ENCODE results near the gene OSBPL9.

Gene OSBPL9

DNA sequence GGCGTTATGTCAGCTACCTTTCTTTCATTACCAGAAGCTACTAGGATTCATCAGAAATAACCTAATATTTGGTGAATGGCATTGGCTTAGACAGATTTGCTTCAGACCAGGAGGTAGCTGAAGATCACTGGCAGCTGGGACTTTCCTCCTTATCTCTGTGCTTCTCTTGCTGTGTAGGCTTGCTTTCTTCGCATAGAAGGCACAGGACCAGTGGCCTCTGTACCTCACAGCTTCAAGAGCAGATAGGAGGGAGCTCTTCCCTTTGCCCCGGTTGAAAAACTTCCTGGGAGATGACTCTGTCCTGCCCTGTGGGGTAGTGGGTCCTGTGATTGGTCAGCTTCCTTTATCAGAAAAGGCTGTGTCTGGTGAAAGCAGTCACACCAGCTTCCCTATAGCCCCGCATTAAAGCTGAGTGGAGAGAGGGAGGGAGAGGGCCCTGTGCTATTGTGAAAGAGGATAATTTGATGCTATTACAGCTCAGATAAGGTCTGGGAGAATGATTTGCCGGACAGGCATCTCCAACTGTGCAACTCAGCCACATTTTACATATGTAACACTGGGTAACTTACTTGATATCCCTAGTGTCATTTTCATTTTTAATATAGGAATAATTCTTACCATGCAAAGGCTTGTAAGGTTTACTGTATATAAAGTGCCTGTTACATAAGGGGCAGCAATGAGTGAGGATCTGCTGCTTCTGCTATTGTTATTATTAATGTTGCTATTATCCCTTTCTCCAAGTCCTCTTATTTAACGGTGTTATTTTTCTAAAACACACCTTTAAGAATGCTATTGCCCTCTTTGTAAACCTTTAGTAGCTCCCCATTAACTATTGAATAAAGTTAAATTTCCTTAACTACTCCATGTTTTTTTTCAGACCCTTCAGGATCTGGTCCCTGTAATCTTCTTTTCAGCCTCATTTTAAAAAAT is 31.6 kb downstream of the OSBPL9 start:
- TF ChIP-seq CTCF (IDR thresholded peaks at IDR 0.05; ENCODE audit: low read depth, low read length), result no peak
- H3K27ac ChIP-seq, result no peak overlapping the region
- H3K36me3 ChIP-seq, result no peaks in the 10 kb centered on the region
- H3K9me3 ChIP-seq (ENCODE audit: severe bottlenecking), result no peaks in the 10 kb centered on the region
- DNase-seq, result no peak
- no peak overlapping the region for H3K4me3 ChIP-seq (ENCODE audit: low read depth, low read length)
- no peaks in the 10 kb centered on the region for H3K27me3 ChIP-seq (ENCODE audit: insufficient read depth, low read depth, severe bottlenecking)

GRCh38 chr1:51649593-51650091 is 32.8 kb downstream of the OSBPL9 start:
- Histone ChIP-seq H3K36me3 (peaks cover 2% of the 10 kb centered on the region; the same call in 1 of the 2 replicates), H3K4me3 (ENCODE audit: low read depth, low read length) (no peak overlapping the region), H3K27ac (no peak overlapping the region), H3K9me3 (ENCODE audit: severe bottlenecking) (no peaks in the 10 kb centered on the region), H3K27me3 (ENCODE audit: insufficient read depth, low read depth, severe bottlenecking) (no peaks in the 10 kb centered on the region)
- TF ChIP-seq CTCF (IDR thresholded peaks at IDR 0.05; ENCODE audit: low read depth, low read length), result no peak
- no peak for DNase-seq

GRCh38 chr1:51650198-51650597 is 33.3 kb downstream of the OSBPL9 start:
- no peak for DNase-seq
- no peaks in the 10 kb centered on the region for H3K9me3 ChIP-seq (ENCODE audit: severe bottlenecking)
- H3K27ac ChIP-seq, result no peak overlapping the region
- peaks cover 5% of the 10 kb centered on the region; the same call in 1 of the 2 replicates for H3K36me3 ChIP-seq
- H3K4me3 ChIP-seq (ENCODE audit: low read depth, low read length), result no peak overlapping the region
- TF ChIP-seq CTCF (IDR thresholded peaks at IDR 0.05; ENCODE audit: low read depth, low read length), result no peak
- no peaks in the 10 kb centered on the region for H3K27me3 ChIP-seq (ENCODE audit: insufficient read depth, low read depth, severe bottlenecking)

- no peak overlapping the region for H3K4me3 ChIP-seq (ENCODE audit: low read depth, low read length)
- no peaks in the 10 kb centered on the region for H3K27me3 ChIP-seq (ENCODE audit: insufficient read depth, low read depth, severe bottlenecking)
- H3K9me3 ChIP-seq (ENCODE audit: severe bottlenecking), result no peaks in the 10 kb centered on the region
- DNase-seq, result no peak
- TF ChIP-seq CTCF (IDR thresholded peaks at IDR 0.05; ENCODE audit: low read depth, low read length), result no peak
- H3K36me3 ChIP-seq, result peaks cover 11% of the 10 kb centered on the region; the same call in 1 of the 2 replicates
- no peak overlapping the region for H3K27ac ChIP-seq
Observed at GRCh38 chr1:51651552-51651942, 34.7 kb downstream of the OSBPL9 start.

DNA sequence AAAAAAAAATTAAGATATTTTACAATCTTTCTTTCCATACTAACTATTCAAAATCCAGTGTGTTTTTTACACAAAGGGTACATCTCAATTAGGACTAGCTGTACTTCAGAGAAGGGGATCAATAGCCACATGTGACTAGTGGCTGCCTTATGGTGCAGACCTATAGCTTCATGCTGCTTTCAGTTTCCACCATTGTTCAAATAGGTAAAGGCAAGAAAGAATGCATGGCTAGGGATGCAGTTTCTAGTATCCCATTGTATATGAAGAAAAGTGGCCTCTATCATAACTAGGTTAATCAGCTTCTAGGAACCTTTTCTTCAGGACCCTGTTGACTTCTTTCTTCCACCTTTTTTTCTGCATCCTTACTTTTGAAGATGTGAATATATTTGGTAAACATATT is 35.7 kb downstream of the OSBPL9 start:
- H3K36me3 ChIP-seq, result peaks cover 11% of the 10 kb centered on the region; the same call in 1 of the 2 replicates
- H3K27me3 ChIP-seq (ENCODE audit: insufficient read depth, low read depth, severe bottlenecking), result no peaks in the 10 kb centered on the region
- no peak for DNase-seq
- no peak overlapping the region for H3K4me3 ChIP-seq (ENCODE audit: low read depth, low read length)
- H3K27ac ChIP-seq, result no peak overlapping the region
- H3K9me3 ChIP-seq (ENCODE audit: severe bottlenecking), result no peaks in the 10 kb centered on the region
- TF ChIP-seq CTCF (IDR thresholded peaks at IDR 0.05; ENCODE audit: low read depth, low read length), result no peak
